Germinal center (tissue), 1 donor: Measurements from ENCODE around the gene ECSCR.

Experiments used
- DNase-seq: peaks from one replicate; pipeline ENCODE4 v3.0.0; 2012; ENCODE audit warnings: mixed read lengths, low spot score

The ECSCR gene

GRCh38 chr5:139473565-139473964 lies 11.0 kb upstream of the ECSCR start:
- DNase-seq, result no peak

GRCh38 chr5:139473105-139473504 lies 10.6 kb upstream of the ECSCR start:
- no peak for DNase-seq

GRCh38 chr5:139472386-139473030 lies 10.0 kb upstream of the ECSCR start:
- no peak for DNase-seq

GRCh38 chr5:139470821-139471300 lies 8.3 kb upstream of the ECSCR start, which contains the start of gene SMIM33:
Gene SMIM33 (plus strand): TSS chr5:139471004. CDS start chr5:139471122, 118 bp downstream.
- no peak for DNase-seq

GRCh38 chr5:139468421-139468931 lies 5.9 kb upstream of the ECSCR start:
- no peak for DNase-seq

GRCh38 chr5:139461698-139462097 lies 845 bp downstream of the ECSCR start:
- no peak for DNase-seq

GRCh38 chr5:139461176-139461575 lies 1.4 kb downstream of the ECSCR start:
- no peak for DNase-seq

GRCh38 chr5:139460455-139460854 lies 2.1 kb downstream of the ECSCR start:
- DNase-seq, result no peak

- DNase-seq, result no peak
Observed at GRCh38 chr5:139459451-139459934, 3.0 kb downstream of the ECSCR start.

GRCh38 chr5:139458580-139459407 lies 3.7 kb downstream of the ECSCR start:
- DNase-seq, result no peak

- no peak for DNase-seq
Observed at GRCh38 chr5:139457653-139458306, 4.8 kb downstream of the ECSCR start.

GRCh38 chr5:139457241-139457640 lies 5.3 kb downstream of the ECSCR start:
- DNase-seq, result no peak

- DNase-seq, result no peak
Observed at GRCh38 chr5:139456776-139457175, 5.8 kb downstream of the ECSCR start.

GRCh38 chr5:139454568-139455290 lies 7.8 kb downstream of the ECSCR start:
- no peak for DNase-seq

- no peak for DNase-seq
Observed at GRCh38 chr5:139453683-139454567, 8.6 kb downstream of the ECSCR start.

- no peak for DNase-seq
Observed at GRCh38 chr5:139451878-139452660, 10.5 kb downstream of the ECSCR start.

- no peak for DNase-seq
Observed at GRCh38 chr5:139451176-139451575, 11.4 kb downstream of the ECSCR start.

- DNase-seq, result no peak
Observed at GRCh38 chr5:139446956-139447779, 15.4 kb downstream of the ECSCR start.
